Stimulated activated CD8-positive, alpha-beta memory T cell treated with anti-CD3 and anti-CD28 coated beads, Interleukin-15, amount 100 ng/mL, for 24 hours (primary cell): Measurements from ENCODE around the gene LSAMP.
"Not testable (repeated sequence)": the region's sequence is repeated elsewhere in the genome, so short reads cannot be mapped to it uniquely, and the experiment has no call there.

Experiments
- DNase-seq: peaks from one replicate; pipeline ENCODE4 v3.0.0-alpha.2; 2020; ENCODE audit warnings: low read depth

LSAMP gene

DNA sequence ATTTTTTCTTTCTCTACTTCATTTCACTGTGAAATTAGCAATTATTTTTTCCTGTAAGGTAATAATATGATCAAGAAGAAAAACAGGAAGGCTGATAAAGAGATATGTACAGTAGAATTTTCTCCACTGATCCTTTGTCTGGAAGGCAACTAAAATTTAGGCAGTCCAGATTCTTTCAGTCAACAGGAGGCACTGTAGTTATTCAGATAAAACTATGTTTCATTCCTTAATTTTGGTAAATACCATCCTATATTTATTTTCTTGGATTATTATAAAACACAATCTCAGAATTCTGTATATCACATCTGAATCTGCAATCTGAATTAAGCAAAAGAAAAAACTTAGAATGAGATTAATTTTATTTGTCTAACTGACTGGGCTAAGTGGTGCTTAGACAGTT is 343.2 kb downstream of the LSAMP start:
- DNase-seq: no peak

DNA sequence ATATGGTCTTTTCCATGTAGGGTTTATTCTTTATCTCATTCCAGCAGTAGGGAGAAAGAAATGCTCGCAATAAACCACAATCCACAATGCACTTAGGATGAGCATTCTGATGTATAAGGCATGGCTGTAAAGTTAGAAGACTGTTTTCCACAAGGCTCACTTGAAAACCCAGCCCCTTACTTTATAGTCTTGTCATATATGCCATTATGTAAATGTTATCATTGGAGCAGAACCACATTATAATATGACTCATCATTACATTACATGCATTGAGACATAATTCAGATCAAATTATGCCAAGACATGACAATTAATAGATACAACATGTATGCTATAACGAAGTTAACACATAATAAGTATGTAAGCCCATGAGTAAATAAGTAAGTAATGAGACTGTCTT is 348.1 kb downstream of the LSAMP start:
- no peak for DNase-seq

DNA sequence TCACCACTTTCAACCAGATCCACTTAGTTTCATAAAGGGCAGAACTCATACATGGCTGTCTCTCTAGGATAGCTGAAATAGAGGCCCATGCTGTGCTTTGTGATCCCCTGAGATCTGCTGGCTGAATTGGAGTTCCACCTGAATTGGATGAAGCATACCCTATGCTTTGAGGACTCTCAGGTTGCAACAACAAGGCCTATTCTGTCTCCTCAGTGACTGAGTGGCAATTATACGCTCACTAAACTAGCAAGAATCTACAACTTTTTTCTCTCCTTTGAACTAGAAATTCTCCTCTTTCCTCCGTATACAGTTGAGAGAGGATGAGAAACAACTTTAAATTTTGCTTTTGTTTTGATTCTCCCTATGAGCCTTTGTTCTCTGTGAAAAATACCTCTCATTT is 348.7 kb downstream of the LSAMP start:
- no peak for DNase-seq

DNA sequence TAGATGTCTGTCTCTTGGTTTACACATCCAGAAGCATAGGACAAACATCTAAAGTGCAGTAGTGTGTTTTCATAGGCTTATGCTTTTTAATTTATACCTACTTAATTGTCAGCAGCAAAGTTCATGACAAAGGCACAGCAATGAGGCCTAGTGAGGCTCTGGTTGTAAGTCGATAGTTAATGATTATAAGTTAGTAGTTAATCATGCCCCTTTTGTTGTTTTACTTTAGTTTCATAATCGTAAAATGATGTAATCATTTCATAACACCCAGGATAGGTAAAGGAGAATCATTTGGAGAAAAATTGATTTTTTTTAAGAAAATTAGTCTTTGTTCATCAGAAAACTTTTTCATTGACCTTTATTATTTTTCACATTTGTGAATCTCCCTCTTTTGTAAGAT is 351.9 kb downstream of the LSAMP start:
- no peak for DNase-seq

DNA sequence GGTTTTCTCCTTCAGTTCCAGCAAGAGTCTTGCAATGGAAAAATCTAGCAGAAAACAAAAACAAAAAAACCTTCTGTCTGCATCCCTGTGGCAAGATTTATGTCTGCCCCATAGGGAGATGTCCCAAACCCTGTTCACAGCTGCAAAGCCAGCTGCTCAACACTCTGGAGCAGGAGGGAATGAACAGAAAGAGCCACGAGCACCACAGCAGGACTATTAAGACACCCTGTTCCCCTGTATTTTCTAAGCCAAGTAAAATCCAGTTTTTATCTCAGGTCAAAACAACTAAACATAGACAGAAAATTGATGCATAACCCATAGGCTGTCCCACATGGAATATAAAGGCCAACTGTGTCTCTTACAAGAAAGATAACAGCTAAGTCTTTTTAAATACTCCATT is 357.9 kb downstream of the LSAMP start:
- no peak for DNase-seq

DNA sequence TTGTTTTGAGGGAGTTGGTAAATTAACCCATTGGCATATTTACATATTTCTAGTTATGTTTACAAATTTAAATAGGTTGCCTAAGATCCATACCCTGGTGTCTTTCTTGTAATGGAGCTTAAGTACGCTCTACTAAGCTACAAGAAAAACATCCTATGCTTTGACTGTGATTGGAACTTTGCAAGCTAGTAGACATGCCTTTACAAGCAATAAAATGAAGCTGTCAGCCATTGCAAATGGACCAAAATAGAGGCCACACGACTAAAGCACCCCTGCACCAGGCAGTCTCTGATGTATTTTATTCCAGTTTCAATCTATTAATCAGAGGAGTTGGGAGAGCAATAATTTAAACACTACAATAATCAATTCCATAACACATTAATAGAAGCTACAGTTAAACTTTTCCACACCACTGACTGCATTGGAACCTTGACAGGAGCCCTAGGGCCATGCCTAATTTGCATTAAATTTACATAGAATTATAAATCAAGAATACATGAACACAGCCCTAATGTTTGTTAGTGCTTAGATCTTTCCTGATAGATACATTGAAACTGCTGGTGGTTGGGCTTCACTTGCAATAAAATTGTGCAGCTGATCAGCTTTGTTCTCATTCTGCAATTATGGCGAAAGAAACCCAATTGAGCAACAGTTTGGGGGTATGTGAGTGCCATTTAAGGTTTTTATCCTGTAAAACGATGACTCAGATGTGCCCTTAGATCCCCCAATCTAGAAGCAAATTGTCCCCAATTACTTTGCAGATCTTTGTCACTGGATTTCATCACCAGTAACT is 360.1 kb downstream of the LSAMP start:
- DNase-seq: no peak

DNA sequence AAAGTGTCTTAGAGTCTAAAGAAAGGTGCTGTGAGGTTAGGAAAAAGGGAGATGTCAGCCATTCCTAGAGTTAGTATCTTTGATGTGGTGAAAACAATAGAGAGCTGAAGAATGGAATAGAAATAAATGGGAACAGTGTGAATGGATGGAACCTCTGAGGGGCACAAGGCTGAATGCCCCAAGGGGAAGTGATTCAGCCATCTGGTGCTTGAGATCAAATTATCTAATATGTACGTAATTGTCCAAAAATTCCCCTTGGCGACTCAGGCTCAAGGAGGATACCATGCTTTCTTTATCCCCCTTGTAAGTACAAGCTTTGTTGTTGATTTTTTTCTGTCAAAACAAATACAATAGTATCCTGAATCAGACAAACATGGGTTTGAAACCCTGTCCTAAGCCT is 361.6 kb downstream of the LSAMP start:
- no peak for DNase-seq

DNA sequence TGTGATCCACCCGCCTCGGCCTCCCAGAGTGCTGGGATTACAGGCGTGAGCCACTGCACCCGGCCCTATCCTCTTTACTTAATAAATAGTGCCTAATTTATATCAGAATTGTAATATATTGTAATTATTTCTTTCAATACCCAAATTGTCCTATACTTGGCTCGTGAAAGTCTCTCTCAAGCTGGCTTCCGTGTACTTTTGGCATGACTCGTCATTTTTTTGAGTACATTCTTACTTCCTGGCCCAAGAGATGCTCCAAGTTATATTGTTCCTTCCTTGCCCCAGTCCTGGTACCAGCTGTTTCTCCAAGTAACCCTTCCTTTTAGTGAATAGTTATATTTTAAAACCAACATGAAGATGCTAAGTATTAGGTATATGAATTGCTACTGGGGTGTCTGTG is 366.7 kb downstream of the LSAMP start:
- DNase-seq: no peak

DNA sequence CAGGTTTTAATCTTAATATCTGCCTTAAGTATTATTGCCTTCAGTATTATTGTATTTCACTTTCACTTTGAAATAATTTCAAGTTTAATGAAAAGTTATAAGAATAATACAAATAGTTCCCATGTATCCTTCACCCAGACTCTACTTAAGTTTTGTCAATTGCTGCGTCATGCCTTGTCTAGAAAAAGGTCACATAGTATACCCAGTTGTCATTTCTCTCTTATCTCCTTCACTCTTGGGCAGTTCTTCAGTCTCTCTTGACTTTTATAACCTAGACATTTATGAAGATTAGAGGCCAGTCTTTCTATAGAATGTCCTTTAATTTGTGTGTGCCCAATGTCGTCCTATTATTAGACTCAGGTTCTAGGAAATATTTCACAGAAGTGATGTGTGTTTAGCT is 367.7 kb downstream of the LSAMP start:
- DNase-seq: no peak

DNA sequence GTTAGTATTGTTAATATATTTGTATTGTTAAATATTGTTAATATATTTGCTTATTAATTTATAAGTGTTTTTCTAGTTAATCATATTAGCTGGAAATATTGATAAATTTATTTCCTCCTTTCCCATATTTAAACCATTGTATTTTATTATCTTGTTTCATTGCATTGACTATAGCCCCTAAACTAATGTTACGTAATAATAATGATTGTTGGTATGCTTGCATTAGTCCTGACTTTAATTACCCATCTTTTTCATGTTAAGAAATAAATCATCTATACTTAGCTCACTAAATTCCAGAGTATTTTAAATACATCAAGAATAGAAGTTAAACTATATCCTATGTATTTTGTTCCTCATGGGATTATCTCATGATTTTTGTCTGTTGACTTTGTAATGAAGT is 368.2 kb downstream of the LSAMP start:
- no peak for DNase-seq

DNA sequence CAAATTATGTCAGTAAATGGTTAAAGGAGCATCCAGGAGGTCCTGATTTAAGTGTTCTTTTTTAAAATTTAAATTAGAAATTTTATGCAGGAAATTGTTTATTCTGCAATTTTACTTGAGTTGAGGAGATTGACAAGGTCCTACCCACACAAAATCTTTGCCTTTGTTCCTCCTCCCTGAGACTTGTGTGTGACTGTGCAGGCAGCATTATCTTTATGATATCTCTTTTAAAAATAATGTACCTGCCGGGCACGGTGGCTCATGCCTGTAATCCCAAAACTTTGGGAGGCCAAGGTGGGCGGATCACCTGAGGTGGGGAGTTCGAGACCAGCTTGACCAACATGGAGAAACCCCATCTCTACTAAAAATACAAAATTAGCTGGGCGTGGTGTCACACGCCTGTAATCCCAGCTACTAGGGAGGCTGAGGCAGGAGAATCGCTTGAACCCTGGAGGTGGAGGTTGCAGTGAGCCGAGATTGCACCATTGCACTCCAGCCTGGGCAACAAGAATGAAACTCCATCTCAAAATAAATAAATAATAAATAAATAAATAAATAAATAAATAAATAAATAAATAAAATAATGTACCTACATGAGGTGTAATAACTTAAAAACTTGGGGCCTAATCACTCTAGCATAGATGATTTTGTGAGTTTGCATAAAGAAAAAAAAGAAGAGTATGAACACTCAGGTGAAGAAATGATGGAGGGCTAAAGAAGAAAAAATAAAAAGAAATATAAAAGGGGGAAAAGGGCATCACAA is 374.6 kb downstream of the LSAMP start:
- DNase-seq: not testable (repeated sequence)

DNA sequence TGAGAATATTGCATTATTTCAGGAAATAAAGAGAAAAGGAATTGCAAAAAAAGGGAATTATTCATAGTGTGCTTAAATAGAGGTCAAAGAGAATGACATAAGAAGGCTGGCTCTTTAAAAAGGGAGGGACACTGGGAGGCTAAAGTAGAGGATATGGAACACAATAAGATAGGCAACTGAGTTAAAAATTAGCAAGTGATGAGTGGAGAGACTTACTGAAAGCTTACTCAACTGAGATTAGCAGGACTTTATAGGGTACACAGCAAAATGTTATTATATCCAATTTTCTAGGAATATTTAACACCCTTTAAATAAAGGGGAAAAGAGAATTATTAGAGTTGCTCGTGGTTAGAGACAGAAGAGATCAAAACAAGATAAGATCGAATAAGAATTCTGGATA is 375.2 kb downstream of the LSAMP start:
- no peak for DNase-seq

DNA sequence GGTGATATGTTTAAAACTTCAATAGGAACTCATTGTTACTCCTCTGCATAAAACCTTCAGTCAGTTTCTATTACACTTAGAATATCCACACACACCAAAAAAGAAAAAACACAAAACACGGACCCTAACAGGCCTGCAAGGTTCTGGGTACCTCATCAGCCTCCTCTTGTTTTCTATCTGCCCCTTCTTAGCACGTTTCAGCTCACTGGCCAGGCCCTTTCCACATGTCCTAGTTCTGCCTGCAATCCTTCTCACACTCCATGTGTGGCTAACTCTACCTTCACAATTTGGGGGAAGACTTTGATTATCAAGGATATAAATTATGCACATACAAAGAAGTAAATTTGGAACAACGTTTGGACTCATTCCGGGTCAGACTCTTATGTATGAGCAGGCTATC is 376.3 kb downstream of the LSAMP start:
- no peak for DNase-seq

DNA sequence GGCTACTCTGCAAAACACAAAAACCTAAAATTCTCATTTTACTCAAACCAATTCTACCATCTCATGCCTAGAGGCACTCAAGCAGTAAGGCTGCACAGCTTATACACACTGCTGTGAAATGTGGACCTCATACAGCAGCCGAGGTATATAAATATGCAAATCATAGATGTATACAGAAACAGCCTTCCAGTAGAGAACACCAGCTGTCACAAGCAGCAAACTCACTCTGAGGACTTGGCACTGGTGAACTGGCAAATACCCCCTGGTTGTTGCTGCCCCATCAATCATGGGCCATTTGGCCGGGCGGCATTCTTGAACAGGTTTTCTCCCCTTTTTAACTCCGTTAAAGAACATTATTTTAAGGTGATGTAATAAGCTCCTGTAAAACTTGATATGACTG is 378.0 kb downstream of the LSAMP start:
- DNase-seq: no peak

DNA sequence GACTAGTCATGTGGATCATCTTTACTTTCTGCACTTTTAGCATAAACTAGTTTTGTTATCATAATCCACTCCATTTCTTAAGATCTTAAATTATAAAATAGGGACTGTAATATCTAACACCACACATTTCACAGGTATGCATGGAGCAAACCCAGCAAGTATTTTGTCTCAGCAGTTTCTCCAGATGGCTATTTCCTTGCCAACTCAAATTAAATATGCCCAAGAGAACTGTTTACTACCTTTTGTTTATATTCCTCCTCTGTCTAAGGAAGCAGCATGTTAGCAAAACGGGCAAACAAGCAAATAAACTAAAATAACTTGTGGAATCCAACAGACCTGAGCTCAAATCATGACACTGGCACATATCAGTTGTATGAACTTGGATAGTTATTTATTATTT is 379.8 kb downstream of the LSAMP start:
- DNase-seq: no peak

DNA sequence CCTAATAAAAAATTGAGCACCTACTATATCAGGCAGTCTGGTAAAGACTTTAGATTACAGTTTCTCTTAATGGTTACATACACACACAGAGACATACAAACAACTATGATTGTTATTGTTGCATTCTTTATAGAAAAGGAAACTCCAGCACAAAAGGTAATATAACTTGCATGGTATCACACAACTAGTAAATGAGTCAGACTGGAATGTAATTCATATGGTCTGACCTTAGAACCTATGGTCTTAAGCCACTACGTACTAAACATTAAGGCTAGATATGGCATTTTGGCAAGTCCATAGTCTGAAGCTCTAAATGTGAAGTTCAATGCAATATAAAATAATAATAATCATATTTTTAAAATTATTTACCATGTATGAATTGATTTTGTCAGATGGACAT is 380.6 kb downstream of the LSAMP start:
- no peak for DNase-seq

DNA sequence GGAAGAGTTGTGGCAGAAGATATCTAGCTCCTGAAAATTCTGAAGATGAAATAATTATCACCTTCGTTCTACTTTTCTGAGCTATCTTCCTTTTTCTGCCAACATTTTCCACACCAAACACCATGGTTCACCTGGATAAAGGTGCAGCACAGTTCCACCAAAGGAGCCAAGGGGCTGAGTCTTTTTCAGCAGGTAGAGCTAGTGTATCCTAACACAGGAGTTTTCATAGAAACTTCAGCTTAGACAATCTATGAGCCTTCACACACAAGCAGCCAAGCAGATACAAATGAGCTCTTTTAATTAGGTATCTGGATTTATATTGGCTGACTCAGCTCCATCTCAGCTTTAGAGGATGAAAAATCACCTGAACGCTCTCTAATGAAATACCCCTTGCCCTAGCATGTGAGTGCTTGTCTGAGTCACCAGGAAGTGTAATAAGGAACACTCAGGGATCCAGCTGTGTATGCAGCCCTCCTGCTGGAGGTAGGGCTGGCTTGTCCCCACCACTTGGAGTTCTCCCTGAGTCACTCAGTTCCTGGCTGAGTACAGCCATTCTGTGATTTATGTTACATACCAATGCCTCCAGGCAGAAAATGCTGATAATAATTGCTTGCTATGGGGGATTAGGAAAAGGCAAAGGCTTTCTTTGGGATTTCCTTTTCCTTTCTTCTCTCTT is 385.7 kb downstream of the LSAMP start:
- DNase-seq: no peak

DNA sequence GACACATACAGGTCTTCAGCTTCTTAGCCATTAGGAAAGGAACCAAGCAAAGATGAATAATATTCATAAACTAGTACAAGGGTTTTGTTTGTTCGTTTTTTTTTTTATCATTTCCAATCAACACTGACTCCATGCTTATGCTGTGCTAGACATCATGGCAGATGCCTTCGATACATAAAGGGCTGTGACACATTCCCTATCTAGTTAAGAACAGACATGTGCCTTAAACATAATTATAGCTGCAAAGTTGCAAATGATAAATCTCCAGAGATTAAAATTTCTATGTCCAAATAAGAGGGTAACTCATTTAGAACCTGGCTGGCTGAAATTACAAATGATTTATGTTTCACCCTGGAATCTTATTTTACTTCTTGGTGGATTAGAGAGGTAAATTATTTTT is 386.4 kb downstream of the LSAMP start:
- no peak for DNase-seq

DNA sequence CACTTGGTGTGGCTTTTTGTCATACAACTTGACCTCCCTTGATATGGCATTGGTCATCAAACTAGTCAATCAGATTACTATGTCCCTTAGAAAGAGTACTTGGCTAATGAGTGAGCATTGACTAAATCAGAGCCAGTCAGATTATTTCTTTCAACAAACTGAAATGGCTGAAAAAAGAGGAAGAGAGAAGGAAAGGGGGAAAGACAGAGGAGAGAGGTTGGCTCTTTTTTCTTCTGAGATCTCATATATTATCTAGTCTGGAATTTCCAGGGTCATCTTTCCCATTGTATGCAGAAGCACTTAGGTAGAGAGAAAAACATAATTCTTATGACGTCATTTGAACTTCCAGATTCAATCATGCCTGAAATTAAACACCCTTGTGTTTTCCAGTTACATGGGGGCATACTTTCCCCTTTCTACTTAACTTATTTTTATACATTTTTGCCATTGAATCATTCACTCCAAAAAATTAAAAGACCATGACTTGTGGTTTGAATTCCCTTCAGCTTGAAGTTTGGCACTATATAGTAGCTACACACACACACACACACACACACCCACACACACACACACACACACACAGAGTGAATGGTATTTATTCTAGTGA is 387.8 kb downstream of the LSAMP start:
- no peak for DNase-seq

DNA sequence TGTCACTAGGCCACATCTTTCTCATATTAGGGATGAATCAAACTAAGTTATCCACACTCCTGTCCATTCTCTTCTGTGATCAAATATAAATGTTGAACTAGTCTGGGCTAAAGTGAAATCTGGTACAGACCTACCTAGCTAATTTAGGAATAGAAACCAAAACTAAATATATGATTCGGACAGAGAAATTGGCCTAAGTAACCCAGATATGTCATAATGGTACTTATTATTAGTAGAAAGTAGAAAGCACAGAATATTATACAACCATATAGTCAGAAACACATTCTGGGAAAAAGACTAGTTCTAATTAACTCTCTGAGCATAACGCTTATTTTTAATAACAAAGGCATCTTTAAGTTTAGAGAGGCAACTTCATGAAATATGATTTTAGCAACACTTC is 389.0 kb downstream of the LSAMP start:
- DNase-seq: no peak

DNA sequence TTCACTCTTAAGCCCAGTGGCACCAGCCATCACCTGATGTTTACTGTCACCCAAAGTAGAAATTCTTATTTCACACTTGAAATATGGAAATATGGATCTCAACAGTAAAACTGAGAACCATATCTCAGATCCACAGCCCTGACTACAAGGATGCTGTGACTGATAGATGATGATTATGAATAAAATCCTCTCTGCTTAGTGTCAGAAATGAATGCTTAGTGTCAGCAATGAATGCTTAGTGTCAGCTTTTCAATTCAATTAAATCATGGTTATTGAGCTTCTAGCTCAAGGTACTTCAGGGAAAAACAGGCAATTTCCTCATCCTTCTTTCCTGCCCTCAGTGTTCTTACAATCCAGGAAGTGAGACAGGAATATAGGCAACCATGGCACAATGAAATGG is 392.3 kb downstream of the LSAMP start:
- no peak for DNase-seq

DNA sequence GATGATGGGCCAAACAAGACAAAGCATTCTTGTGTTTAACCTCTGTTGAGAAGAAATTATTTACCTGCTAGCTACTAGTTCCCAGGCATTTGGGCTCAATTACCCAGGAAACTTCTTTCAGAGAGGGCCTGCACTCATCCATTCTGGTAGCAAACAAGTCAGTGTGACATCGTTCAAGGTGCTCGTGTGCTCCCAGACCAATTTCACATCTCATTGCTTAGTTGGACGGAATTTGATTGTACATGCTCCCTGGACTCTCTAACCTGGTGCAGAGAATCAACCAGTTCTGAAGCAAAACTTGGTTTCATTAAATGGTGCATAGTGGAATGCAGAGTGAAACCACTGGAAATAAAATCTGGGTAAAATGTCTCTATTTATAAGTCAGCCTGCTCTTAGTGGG is 392.7 kb downstream of the LSAMP start:
- DNase-seq: no peak

DNA sequence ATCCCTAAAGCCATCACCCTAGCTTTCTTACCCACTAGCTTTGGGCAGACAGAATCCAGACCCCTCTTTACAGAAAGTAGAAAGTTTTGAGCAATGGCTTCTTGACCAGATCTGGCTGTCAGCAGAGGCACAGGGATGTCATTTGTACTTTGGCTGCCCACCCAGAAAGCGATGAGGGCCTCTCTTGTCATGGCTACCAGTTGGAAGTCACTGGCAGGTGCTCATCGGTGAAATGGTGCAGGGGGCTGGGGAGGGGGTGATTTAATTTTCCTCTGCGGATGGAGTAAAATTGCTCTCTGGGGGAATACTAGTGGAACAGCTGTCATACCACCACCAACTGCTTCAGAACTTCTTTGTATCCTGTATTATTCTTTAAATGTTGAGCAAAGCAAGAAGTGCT is 393.7 kb downstream of the LSAMP start:
- DNase-seq: no peak
